OCI-LY3 (cell line): ENCODE measurements around the gene KIFC1.

ENCODE experiments used
- H2AFZ ChIP-seq: fragments of 200-600, 300-600 bp; shearing (Covaris generic); 2 replicates; pipeline ENCODE4 v1.6.0; 2014; ENCODE audit warnings: antibody characterized with exemption, low read depth, low read length
- H3K27ac ChIP-seq: fragments of 200-600, 300-600 bp; sonication (generic); 2 replicates; pipeline ENCODE4 v1.5.1; 2014; ENCODE audit warnings: mild to moderate bottlenecking, low read length, moderate library complexity, mixed read lengths
- H3K27me3 ChIP-seq: fragments of 200-600, 300-600 bp; sonication (generic); 2 replicates; pipeline ENCODE4 v1.6.1; 2014; ENCODE audit warnings: low read depth, low read length, mixed read lengths
- H3K36me3 ChIP-seq: fragments of 200-600, 300-600 bp; sonication (generic); replicated peaks from 2 replicates; pipeline ENCODE3; 2014; ENCODE audit warnings: low read depth, low read length, mixed read lengths
- H3K4me1 ChIP-seq: fragments of 300-600, 200-600 bp; sonication (generic); 2 replicates; pipeline ENCODE4 v1.6.1; 2014; ENCODE audit warnings: low read length, mixed read lengths
- H3K4me2 ChIP-seq: fragments of 200-600, 300-600 bp; sonication (generic); 2 replicates; pipeline ENCODE4 v1.6.1; 2014; ENCODE audit warnings: low read length, mixed read lengths
- H3K4me3 ChIP-seq: fragments of 300-600, 200-600 bp; sonication (generic); 2 replicates; pipeline ENCODE4 v1.5.1; 2014; ENCODE audit warnings: antibody characterized with exemption, mild to moderate bottlenecking, low read length, moderate library complexity
- H3K79me2 ChIP-seq: fragments of 300-600, 200-600 bp; shearing (Covaris generic); 2 replicates; pipeline ENCODE4 v1.6.1; 2014; ENCODE audit warnings: mild to moderate bottlenecking, low read length, mixed read lengths
- H3K9ac ChIP-seq: fragments of 300-600, 200-600 bp; shearing (Covaris generic); 2 replicates; pipeline ENCODE4 v1.6.0; 2014; ENCODE audit warnings: mild to moderate bottlenecking, low read length, moderate library complexity
- H3K9me3 ChIP-seq: fragments of 200-600, 300-600 bp; shearing (Covaris generic); 2 replicates; pipeline ENCODE4 v1.6.1; 2014; ENCODE audit warnings: low read length, mixed read lengths; ENCODE audit not compliant: insufficient read depth
- H4K20me1 ChIP-seq: fragments of 200-600, 300-600 bp; sonication (generic); 2 replicates; pipeline ENCODE4 v1.6.1; 2016; ENCODE audit warnings: low read length, mixed read lengths; ENCODE audit not compliant: insufficient read depth
- EZH2phosphoT487 ChIP-seq: fragments of 200-600 bp; shearing (Covaris generic); IDR thresholded peaks from 2 replicates; pipeline ENCODE4 v1.6.1; 2018; ENCODE audit warnings: antibody characterized with exemption, mixed run types, low read depth
- TF ChIP-seq, protein P1 (sequence below): fragments of 200-600, 300-600 bp; sonication (generic); IDR thresholded peaks from 2 replicates; pipeline ENCODE4 v1.5.1; 2014; ENCODE audit warnings: antibody characterized with exemption, low read length, low read depth

The KIFC1 gene

DNA sequence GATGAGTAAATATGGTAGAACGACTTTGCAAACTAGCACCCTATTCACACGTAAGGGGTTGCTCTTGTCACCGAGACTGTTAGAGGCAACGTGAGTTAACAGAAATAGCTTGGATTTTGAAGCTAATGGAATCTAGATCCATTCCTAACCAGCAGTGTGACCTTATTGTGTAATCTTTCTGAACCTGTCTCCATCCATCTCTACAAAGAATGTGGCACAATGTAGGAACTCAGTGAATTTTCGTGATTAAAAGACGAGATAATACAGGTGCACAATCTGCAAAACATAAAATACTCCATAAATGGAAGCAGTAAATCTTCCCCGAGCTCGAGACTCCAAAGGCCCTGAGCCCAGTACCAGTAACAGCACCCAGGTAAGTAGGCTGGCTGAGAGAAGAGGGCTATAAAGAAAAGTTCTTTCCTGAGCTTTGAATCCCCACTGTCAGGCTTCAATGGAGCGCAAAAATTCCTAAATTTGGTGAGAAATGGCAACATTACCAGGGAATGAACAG, 801 bp upstream of the KIFC1 start:
- TF ChIP-seq EZH2phosphoT487, result no peak
- TF ChIP-seq, protein P1, sequence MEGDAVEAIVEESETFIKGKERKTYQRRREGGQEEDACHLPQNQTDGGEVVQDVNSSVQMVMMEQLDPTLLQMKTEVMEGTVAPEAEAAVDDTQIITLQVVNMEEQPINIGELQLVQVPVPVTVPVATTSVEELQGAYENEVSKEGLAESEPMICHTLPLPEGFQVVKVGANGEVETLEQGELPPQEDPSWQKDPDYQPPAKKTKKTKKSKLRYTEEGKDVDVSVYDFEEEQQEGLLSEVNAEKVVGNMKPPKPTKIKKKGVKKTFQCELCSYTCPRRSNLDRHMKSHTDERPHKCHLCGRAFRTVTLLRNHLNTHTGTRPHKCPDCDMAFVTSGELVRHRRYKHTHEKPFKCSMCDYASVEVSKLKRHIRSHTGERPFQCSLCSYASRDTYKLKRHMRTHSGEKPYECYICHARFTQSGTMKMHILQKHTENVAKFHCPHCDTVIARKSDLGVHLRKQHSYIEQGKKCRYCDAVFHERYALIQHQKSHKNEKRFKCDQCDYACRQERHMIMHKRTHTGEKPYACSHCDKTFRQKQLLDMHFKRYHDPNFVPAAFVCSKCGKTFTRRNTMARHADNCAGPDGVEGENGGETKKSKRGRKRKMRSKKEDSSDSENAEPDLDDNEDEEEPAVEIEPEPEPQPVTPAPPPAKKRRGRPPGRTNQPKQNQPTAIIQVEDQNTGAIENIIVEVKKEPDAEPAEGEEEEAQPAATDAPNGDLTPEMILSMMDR, result no peak
- H2AFZ ChIP-seq, result peak overlapping the region; percentile 79

DNA sequence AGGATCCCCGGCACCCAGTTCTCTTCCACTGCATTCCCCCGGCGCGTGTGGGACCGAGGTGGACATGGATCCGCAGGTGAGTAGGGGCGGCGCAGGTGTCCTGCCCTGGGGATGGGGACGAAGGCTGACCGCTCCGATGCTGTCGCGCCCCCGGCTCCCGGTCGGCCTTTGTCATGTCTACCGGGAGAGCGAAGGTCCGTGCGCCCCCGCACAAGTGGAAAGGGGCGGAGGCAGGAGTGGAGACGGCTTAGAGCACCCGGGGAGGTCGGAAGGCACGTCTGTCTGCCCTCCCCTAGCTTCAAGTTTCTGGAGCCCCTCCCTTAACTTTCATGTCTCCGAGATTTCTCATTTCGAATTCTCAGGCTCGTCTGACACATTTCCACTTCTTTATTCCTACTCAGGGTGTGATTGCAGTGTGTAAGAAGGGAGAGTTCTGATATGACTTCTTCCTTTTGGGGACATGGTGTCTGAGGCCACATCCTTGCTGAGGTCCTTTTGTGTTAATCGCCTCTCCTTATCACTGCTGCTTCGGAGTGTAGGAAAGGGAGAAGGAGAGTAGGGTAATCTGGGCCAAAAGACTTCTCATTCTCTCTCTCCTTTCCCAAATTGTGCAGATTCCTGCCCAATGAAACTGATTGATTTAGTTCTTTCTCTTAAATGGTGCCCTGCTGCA, 435 bp downstream of the KIFC1 start:
- Histone ChIP-seq H3K4me1 (peaks cover 29% of the 10 kb centered on the region), H3K79me2 (peaks cover 49% of the 10 kb centered on the region), H3K36me3 (peaks cover 16% of the 10 kb centered on the region), H3K9me3 (no peaks in the 10 kb centered on the region), H3K4me3 (peak overlapping the region; percentile 100), H3K9ac (peak overlapping the region; percentile 95), H3K27me3 (no peaks in the 10 kb centered on the region), H3K4me2 (peak overlapping the region; percentile 92), H4K20me1 (peaks cover 12% of the 10 kb centered on the region), H3K27ac (peak overlapping the region; percentile 85), H2AFZ (no peak overlapping the region)
- TF ChIP-seq EZH2phosphoT487, result no peak
- TF ChIP-seq, protein P1, result no peak

More for the DNA sequence above, 801 bp upstream of the KIFC1 start:
- Histone ChIP-seq H3K4me3 (peak overlapping the region; percentile 75), H4K20me1 (peaks cover 12% of the 10 kb centered on the region), H3K9me3 (no peaks in the 10 kb centered on the region), H3K9ac (peak overlapping the region; percentile 69), H3K79me2 (peaks cover 41% of the 10 kb centered on the region), H3K27me3 (no peaks in the 10 kb centered on the region), H3K4me2 (peak overlapping the region; percentile 85), H3K27ac (peak overlapping the region; percentile 82), H3K4me1 (peaks cover 29% of the 10 kb centered on the region), H3K36me3 (peaks cover 16% of the 10 kb centered on the region)

DNA sequence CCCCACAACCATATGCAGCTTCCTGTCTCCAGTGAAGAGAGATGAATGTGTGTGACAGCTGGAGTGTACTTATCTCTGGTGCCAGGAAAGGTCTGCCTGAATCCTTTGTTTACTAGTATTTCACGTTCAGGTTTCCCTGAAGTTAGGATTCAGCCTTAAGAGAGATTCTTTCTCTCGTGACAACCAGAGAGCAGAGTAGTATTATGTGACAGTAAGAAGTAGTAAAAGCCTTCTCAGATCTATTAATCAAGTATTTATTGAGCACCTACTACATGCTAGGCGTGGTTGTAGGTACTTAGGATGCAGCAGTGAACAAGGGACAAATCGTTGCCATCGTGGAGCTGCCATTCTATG, 949 bp downstream of the KIFC1 start:
- Histone ChIP-seq H3K9ac (peak overlapping the region; percentile 95), H3K27ac (peak overlapping the region; percentile 85), H2AFZ (no peak overlapping the region), H3K4me3 (peak overlapping the region; percentile 100), H3K4me1 (peaks cover 29% of the 10 kb centered on the region), H3K79me2 (peaks cover 52% of the 10 kb centered on the region), H4K20me1 (peaks cover 12% of the 10 kb centered on the region), H3K9me3 (no peaks in the 10 kb centered on the region), H3K36me3 (peaks cover 18% of the 10 kb centered on the region), H3K27me3 (no peaks in the 10 kb centered on the region), H3K4me2 (peak overlapping the region; percentile 92)
- TF ChIP-seq EZH2phosphoT487, result no peak
- TF ChIP-seq, protein P1, result no peak

DNA sequence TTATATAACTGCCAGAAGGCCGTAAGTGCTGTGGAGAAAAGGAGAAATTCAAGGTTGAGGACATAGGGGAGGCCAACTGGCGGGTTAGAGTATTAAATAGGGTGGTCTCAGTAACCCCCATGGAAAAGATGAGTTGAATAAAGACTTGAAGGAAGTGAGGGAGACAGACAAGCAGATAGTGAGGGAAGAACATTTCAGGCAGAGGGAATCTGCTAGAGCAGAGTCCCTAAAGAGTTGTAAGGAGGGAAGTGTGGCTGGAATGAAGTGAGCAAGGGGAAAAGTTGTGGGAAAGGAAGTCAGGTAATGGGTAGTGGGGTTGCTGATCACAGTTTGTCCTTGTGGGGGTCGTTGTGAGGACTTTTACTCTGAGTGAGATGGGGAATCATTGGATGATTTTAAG, 1.4 kb downstream of the KIFC1 start:
- peak overlapping the region; percentile 95 for H3K9ac ChIP-seq
- peaks cover 22% of the 10 kb centered on the region for H3K36me3 ChIP-seq
- H3K27ac ChIP-seq, result peak overlapping the region; percentile 85
- peak overlapping the region; percentile 92 for H3K4me2 ChIP-seq
- TF ChIP-seq, protein P1, result no peak
- no peak for TF ChIP-seq EZH2phosphoT487
- H3K9me3 ChIP-seq, result no peaks in the 10 kb centered on the region
- H3K4me1 ChIP-seq, result peaks cover 29% of the 10 kb centered on the region
- peaks cover 56% of the 10 kb centered on the region for H3K79me2 ChIP-seq
- peaks cover 12% of the 10 kb centered on the region for H4K20me1 ChIP-seq
- peak overlapping the region; percentile 100 for H3K4me3 ChIP-seq
- no peak overlapping the region for H2AFZ ChIP-seq
- no peaks in the 10 kb centered on the region for H3K27me3 ChIP-seq
